Endothelial cell of umbilical vein (primary cell): ENCODE data around the gene RPGR.

Experiments used
- EZH2 ChIP-seq: IDR thresholded peaks from 2 replicates; pipeline ENCODE4 v1.6.1; 2012; ENCODE audit warnings: borderline replicate concordance, low read depth, mild to moderate bottlenecking, moderate library complexity, low read length, inconsistent platforms; ENCODE audit not compliant: severe bottlenecking
- FOS ChIP-seq: IDR thresholded peaks from 2 replicates; pipeline ENCODE4 v1.6.1; 2011; ENCODE audit warnings: mild to moderate bottlenecking, low read length, moderate library complexity, borderline replicate concordance; ENCODE audit not compliant: insufficient read depth
- GATA2 ChIP-seq: IDR thresholded peaks from 2 replicates; pipeline ENCODE4 v1.7.0; 2011; ENCODE audit warnings: low read depth, mild to moderate bottlenecking, moderate library complexity, mixed read lengths, low read length; ENCODE audit not compliant: insufficient read length, insufficient read depth
- POLR2A ChIP-seq: IDR thresholded peaks from 2 replicates; pipeline ENCODE4 v1.6.1; 2012; ENCODE audit warnings: low read depth, mild to moderate bottlenecking, control low read depth, low read length
- POLR2AphosphoS5 ChIP-seq: IDR thresholded peaks from 2 replicates; pipeline ENCODE4 v1.6.1; 2012; ENCODE audit warnings: low read depth, mild to moderate bottlenecking, control low read depth, low read length, moderate library complexity; ENCODE audit not compliant: insufficient read depth
- TF ChIP-seq, protein P1 (sequence below), 2 donors: IDR thresholded peaks; 1 replicate in 1 of 2; 2 replicates in 1 of 2; pipeline ENCODE4 v1.5.1; 2011; ENCODE audit warnings: low read length in 2 of 2, mild to moderate bottlenecking in 2 of 2, moderate library complexity in 2 of 2, control low read depth in 1 of 2, inconsistent platforms in 1 of 2, low read depth in 1 of 2; ENCODE audit not compliant: insufficient read depth in 1 of 2; ENCODE audit errors: extremely low read depth in 1 of 2
- TF ChIP-seq, protein P2 (sequence below): IDR thresholded peaks from 2 replicates; pipeline ENCODE4 v1.6.1; 2011; ENCODE audit not compliant: insufficient read depth, insufficient read length

- TF ChIP-seq POLR2A (no peak), POLR2AphosphoS5 (no peak), EZH2 (no peak), GATA2 (no peak), FOS (no peak)
- TF ChIP-seq, protein P1, sequence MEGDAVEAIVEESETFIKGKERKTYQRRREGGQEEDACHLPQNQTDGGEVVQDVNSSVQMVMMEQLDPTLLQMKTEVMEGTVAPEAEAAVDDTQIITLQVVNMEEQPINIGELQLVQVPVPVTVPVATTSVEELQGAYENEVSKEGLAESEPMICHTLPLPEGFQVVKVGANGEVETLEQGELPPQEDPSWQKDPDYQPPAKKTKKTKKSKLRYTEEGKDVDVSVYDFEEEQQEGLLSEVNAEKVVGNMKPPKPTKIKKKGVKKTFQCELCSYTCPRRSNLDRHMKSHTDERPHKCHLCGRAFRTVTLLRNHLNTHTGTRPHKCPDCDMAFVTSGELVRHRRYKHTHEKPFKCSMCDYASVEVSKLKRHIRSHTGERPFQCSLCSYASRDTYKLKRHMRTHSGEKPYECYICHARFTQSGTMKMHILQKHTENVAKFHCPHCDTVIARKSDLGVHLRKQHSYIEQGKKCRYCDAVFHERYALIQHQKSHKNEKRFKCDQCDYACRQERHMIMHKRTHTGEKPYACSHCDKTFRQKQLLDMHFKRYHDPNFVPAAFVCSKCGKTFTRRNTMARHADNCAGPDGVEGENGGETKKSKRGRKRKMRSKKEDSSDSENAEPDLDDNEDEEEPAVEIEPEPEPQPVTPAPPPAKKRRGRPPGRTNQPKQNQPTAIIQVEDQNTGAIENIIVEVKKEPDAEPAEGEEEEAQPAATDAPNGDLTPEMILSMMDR (IDR thresholded peaks at IDR 0.05; ENCODE audit: extremely low read depth in 1 of 2, insufficient read depth in 1 of 2, low read depth in 1 of 2, low read length in 2 of 2): no peak
- TF ChIP-seq, protein P2, sequence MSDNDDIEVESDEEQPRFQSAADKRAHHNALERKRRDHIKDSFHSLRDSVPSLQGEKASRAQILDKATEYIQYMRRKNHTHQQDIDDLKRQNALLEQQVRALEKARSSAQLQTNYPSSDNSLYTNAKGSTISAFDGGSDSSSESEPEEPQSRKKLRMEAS: no peak
Measured at GRCh38 chrX:38277802-38278201, 49.5 kb downstream of the RPGR start.
